GM12892 (cell line): ENCODE data around the gene HGS.

ENCODE experiments used
- POLR2A ChIP-seq: IDR thresholded peaks from 2 replicates; pipeline ENCODE4 v1.6.1; 2011; ENCODE audit warnings: low read depth, low read length, control low read depth
- TAF1 ChIP-seq: IDR thresholded peaks from 2 replicates; pipeline ENCODE4 v1.6.1; 2011; ENCODE audit warnings: low read depth, mild to moderate bottlenecking, control low read depth, low read length, borderline replicate concordance

GRCh38 chr17:81662002-81662401 lies 21.8 kb upstream of the HGS start:
- TF ChIP-seq POLR2A (no peak), TAF1 (no peak)
